ENCODE measurements around the gene HTR4. TPM values are rescaled to one million over a fixed set of nuclear protein-coding genes. Genes with fewer than 3 reads are reported as not detected.

Gene HTR4
- total RNA-seq, 6 donors from 2014 or later: 0.09 TPM; not detected in 5

- Histone ChIP-seq H3K9me3 (no peaks in the 10 kb centered on the region), H3K36me3 (no peaks in the 10 kb centered on the region), H3K4me1 (no peaks in the 10 kb centered on the region), H3K4me3 (no peak overlapping the region), H3K27ac (no peak overlapping the region), H3K27me3 (no peaks in the 10 kb centered on the region)
- DNase-seq (no peak), ATAC-seq (ENCODE audit: low FRiP score in 2 of 2) (no peak)
- TF ChIP-seq, protein P1, sequence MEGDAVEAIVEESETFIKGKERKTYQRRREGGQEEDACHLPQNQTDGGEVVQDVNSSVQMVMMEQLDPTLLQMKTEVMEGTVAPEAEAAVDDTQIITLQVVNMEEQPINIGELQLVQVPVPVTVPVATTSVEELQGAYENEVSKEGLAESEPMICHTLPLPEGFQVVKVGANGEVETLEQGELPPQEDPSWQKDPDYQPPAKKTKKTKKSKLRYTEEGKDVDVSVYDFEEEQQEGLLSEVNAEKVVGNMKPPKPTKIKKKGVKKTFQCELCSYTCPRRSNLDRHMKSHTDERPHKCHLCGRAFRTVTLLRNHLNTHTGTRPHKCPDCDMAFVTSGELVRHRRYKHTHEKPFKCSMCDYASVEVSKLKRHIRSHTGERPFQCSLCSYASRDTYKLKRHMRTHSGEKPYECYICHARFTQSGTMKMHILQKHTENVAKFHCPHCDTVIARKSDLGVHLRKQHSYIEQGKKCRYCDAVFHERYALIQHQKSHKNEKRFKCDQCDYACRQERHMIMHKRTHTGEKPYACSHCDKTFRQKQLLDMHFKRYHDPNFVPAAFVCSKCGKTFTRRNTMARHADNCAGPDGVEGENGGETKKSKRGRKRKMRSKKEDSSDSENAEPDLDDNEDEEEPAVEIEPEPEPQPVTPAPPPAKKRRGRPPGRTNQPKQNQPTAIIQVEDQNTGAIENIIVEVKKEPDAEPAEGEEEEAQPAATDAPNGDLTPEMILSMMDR (IDR thresholded peaks at IDR 0.05): no peak
- TF ChIP-seq POLR2AphosphoS5 (IDR thresholded peaks at IDR 0.05) (no peak), POLR2A (IDR thresholded peaks at IDR 0.05) (no peak), EP300 (IDR thresholded peaks at IDR 0.05) (no peak)
- WGBS, 2 donors: 20 to 25% methylated on average over 2 of the region's 2 CpGs
These were observed 33.6 kb downstream of the HTR4 start for GRCh38 chr5:148620696-148621095.

DNA sequence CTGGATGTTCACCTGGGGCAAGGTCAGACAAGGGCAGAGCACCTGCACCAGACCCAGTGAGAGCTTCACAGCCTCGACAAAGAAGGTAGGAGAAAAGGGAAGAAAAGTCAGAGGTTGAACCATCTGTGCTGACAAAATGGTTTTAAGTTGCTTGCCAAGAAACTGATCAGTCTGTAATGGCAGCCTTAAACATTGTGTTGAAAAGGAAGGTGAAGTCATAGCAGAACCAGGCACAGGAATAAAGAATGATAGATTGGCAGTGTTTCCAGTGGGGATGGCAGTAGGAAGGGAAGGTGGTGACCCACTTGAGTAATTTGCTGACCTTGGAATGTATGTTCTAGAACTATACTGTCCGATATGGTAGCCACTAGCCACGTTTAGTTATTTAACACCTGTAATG is 34.2 kb downstream of the HTR4 start:
- Histone ChIP-seq H3K27ac (no peak overlapping the region), H3K9me3 (no peaks in the 10 kb centered on the region), H3K36me3 (no peaks in the 10 kb centered on the region), H3K4me1 (no peaks in the 10 kb centered on the region), H3K27me3 (no peaks in the 10 kb centered on the region), H3K4me3 (no peak overlapping the region)
- DNase-seq: no peak
- TF ChIP-seq POLR2AphosphoS5 (IDR thresholded peaks at IDR 0.05) (no peak), EP300 (IDR thresholded peaks at IDR 0.05) (no peak), POLR2A (IDR thresholded peaks at IDR 0.05) (no peak)
- TF ChIP-seq, protein P1 (IDR thresholded peaks at IDR 0.05): no peak
- 57% methylated on average over 3 of the region's 3 CpGs for WGBS, 2 donors
- ATAC-seq (ENCODE audit: low FRiP score in 2 of 2): no peak

GRCh38 chr5:148619484-148619883 is 34.8 kb downstream of the HTR4 start:
- no peaks in the 10 kb centered on the region for H3K27me3 ChIP-seq
- no peaks in the 10 kb centered on the region for H3K4me1 ChIP-seq
- TF ChIP-seq POLR2A (IDR thresholded peaks at IDR 0.05): no peak
- H3K4me3 ChIP-seq: no peak overlapping the region
- DNase-seq: no peak
- WGBS, 2 donors: 42 to 56% methylated on average over 3 of the region's 3 CpGs
- no peak overlapping the region for H3K27ac ChIP-seq
- no peak for ATAC-seq (ENCODE audit: low FRiP score in 2 of 2)
- H3K9me3 ChIP-seq: no peaks in the 10 kb centered on the region
- H3K36me3 ChIP-seq: no peaks in the 10 kb centered on the region

DNA sequence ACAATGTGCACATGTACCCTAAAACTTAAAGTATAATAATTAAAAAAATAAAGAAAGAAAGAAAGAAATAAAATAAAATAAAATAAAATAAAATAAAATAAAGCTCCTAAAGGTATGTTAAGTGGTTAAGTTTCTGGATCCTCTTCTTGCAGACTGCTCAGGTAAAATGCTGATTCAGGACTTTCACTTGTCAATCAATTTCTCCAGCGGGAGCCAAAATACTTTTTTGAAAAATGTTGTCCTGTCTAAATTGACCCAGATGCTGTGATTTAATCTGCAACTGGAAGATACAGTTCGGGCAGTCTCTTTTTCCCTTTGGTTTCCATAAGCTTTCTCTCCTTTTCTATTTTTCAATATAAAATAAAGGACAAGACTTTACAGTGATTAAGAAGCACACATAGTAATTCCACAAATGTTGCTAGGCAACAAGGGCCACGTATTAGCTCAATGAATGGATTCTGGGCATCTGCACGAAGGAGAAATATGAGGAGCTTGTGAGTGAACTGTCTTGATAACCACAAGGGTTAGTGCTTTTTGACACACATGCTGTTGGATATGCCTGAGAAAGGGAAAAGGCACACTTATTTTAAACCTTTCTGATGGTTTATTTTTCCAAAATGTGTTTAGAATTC is 38.6 kb downstream of the HTR4 start:
- TF ChIP-seq POLR2A (IDR thresholded peaks at IDR 0.05) (no peak), POLR2AphosphoS5 (IDR thresholded peaks at IDR 0.05) (no peak), EP300 (IDR thresholded peaks at IDR 0.05) (no peak)
- TF ChIP-seq, protein P1 (IDR thresholded peaks at IDR 0.05): no peak
- DNase-seq (no peak), ATAC-seq (ENCODE audit: low FRiP score in 2 of 2) (no peak)
- Histone ChIP-seq H3K4me3 (no peak overlapping the region), H3K27ac (no peak overlapping the region), H3K4me1 (no peaks in the 10 kb centered on the region), H3K9me3 (no peaks in the 10 kb centered on the region), H3K27me3 (no peaks in the 10 kb centered on the region), H3K36me3 (no peaks in the 10 kb centered on the region)
- WGBS, 2 donors: 61 to 65% methylated on average over 4 of the region's 4 CpGs

- Histone ChIP-seq H3K4me3 (no peak overlapping the region), H3K27me3 (no peaks in the 10 kb centered on the region), H3K4me1 (no peaks in the 10 kb centered on the region), H3K9me3 (no peaks in the 10 kb centered on the region), H3K36me3 (no peaks in the 10 kb centered on the region), H3K27ac (no peak overlapping the region)
- DNase-seq (no peak), ATAC-seq (ENCODE audit: low FRiP score in 2 of 2) (no peak)
- TF ChIP-seq EP300 (IDR thresholded peaks at IDR 0.05) (no peak), POLR2AphosphoS5 (IDR thresholded peaks at IDR 0.05) (no peak), POLR2A (IDR thresholded peaks at IDR 0.05) (no peak)
- TF ChIP-seq, protein P1 (IDR thresholded peaks at IDR 0.05): no peak
These were observed 46.9 kb downstream of the HTR4 start for GRCh38 chr5:148607406-148607805.
